Gastrocnemius medialis (tissue), 4 donors: Measurements from ENCODE around the gene LYSMD4.

Source experiments
- CTCF ChIP-seq, 5 experiments: fragments of 450-650 bp in 3 of 5; fragments of 200-600 bp in 2 of 5; sonication (generic) in 2 of 5; IDR thresholded peaks in 4 of 5; conservative IDR thresholded peaks in 1 of 5; 1 replicate in 4 of 5; 2 replicates in 1 of 5; pipeline ENCODE4 v1.5.1; 2016 to 2019; ENCODE audit warnings: antibody characterized with exemption in 5 of 5, mild to moderate bottlenecking in 3 of 5, moderate library complexity in 3 of 5
- POLR2A ChIP-seq, 2 donors: fragments of 450-650 bp; IDR thresholded peaks; one replicate each; pipeline ENCODE4 v1.6.1; 2017; ENCODE audit warnings: antibody characterized with exemption in 2 of 2, mild to moderate bottlenecking in 2 of 2, moderate library complexity in 2 of 2

GRCh38 chr15:99686290-99686689 lies 46.9 kb downstream of the LYSMD4 start:
- no peak for TF ChIP-seq POLR2A (IDR thresholded peaks at IDR 0.05)
- no peak for TF ChIP-seq CTCF (IDR thresholded peaks at IDR 0.05 in 4 of 5, conservative IDR thresholded peaks at IDR 0.05 in 1 of 5)
